ENCODE data around the gene PPA1.
"Not testable (repeated sequence)": the region's sequence is repeated elsewhere in the genome, so short reads cannot be mapped to it uniquely, and the experiment has no call there.

PPA1 gene

GRCh38 chr10:70222340-70222794 is 10.9 kb downstream of the PPA1 start:
- no peak for DNase-seq (ENCODE audit: insufficient read length, low spot score)
- FAIRE-seq = no peak

- FAIRE-seq = no peak
- DNase-seq (ENCODE audit: insufficient read length, low spot score) = no peak
Measured at GRCh38 chr10:70221030-70221429, 12.2 kb downstream of the PPA1 start.

GRCh38 chr10:70212879-70213278 is 20.4 kb downstream of the PPA1 start:
- FAIRE-seq = no peak
- no peak for DNase-seq (ENCODE audit: insufficient read length, low spot score)

- FAIRE-seq = no peak
Measured at GRCh38 chr10:70212277-70212676, 21.0 kb downstream of the PPA1 start.

GRCh38 chr10:70206762-70207161 is 26.5 kb downstream of the PPA1 start:
- FAIRE-seq = no peak
- DNase-seq (ENCODE audit: insufficient read length, low spot score) = no peak

More at GRCh38 chr10:70212277-70212676, 21.0 kb downstream of the PPA1 start:
- no peak for DNase-seq (ENCODE audit: insufficient read length, low spot score)

- FAIRE-seq (no peak), DNase-seq (ENCODE audit: insufficient read length, low spot score) (no peak)
Measured at GRCh38 chr10:70201105-70201504, 32.1 kb downstream of the PPA1 start.

- DNase-seq (ENCODE audit: insufficient read length, low spot score) = no peak
- no peak for FAIRE-seq
Measured at GRCh38 chr10:70198696-70199466, 34.3 kb downstream of the PPA1 start.

- FAIRE-seq (no peak), DNase-seq (ENCODE audit: insufficient read length, low spot score) (no peak)
Measured at GRCh38 chr10:70197235-70197945, 35.8 kb downstream of the PPA1 start.

GRCh38 chr10:70193391-70193844 is 39.8 kb downstream of the PPA1 start:
- no peak for FAIRE-seq

GRCh38 chr10:70192326-70192968 is 40.8 kb downstream of the PPA1 start:
- DNase-seq (ENCODE audit: insufficient read length, low spot score) (no peak), FAIRE-seq (no peak)

More at GRCh38 chr10:70193391-70193844, 39.8 kb downstream of the PPA1 start:
- DNase-seq (ENCODE audit: insufficient read length, low spot score) = no peak

GRCh38 chr10:70191972-70192305 is 41.3 kb downstream of the PPA1 start:
- DNase-seq (ENCODE audit: insufficient read length, low spot score) (peak; percentile 41), FAIRE-seq (no peak)

- no peak for FAIRE-seq
Measured at GRCh38 chr10:70191161-70191971, 41.9 kb downstream of the PPA1 start.

GRCh38 chr10:70190581-70190980 is 42.6 kb downstream of the PPA1 start:
- no peak for DNase-seq (ENCODE audit: insufficient read length, low spot score)
- FAIRE-seq = no peak

More at GRCh38 chr10:70191161-70191971, 41.9 kb downstream of the PPA1 start:
- DNase-seq (ENCODE audit: insufficient read length, low spot score) = no peak

GRCh38 chr10:70190102-70190501 is 43.1 kb downstream of the PPA1 start:
- DNase-seq (ENCODE audit: insufficient read length, low spot score) (no peak), FAIRE-seq (no peak)

- FAIRE-seq = no peak
- DNase-seq (ENCODE audit: insufficient read length, low spot score) = no peak
Measured at GRCh38 chr10:70188768-70189167, 44.5 kb downstream of the PPA1 start.

- DNase-seq (ENCODE audit: insufficient read length, low spot score) = no peak
- no peak for FAIRE-seq
Measured at GRCh38 chr10:70186571-70186970, 46.7 kb downstream of the PPA1 start.

GRCh38 chr10:70186090-70186489 is 47.1 kb downstream of the PPA1 start:
- DNase-seq (ENCODE audit: insufficient read length, low spot score) (no peak), FAIRE-seq (no peak)

- FAIRE-seq = no peak
- no peak for DNase-seq (ENCODE audit: insufficient read length, low spot score)
Measured at GRCh38 chr10:70183304-70183703, 49.9 kb downstream of the PPA1 start.

- DNase-seq (ENCODE audit: insufficient read length, low spot score); FAIRE-seq: not testable (repeated sequence)
Measured at GRCh38 chr10:70179209-70179608, 54.0 kb downstream of the PPA1 start.

GRCh38 chr10:70178139-70178725 is 55.0 kb downstream of the PPA1 start:
- no peak for DNase-seq (ENCODE audit: insufficient read length, low spot score)
- FAIRE-seq = no peak
